SK-N-MC (cell line): ENCODE measurements around the gene ELMO1.

Experiments
- EZH2 ChIP-seq: fragments of 200-600 bp; sonication (generic); IDR thresholded peaks from one replicate; pipeline ENCODE4 v1.6.1; 2017; ENCODE audit warnings: antibody characterized with exemption
- FOXP2 ChIP-seq: optimal IDR thresholded peaks from 2 replicates; pipeline ENCODE3; 2011; ENCODE audit warnings: mild to moderate bottlenecking, moderate library complexity; ENCODE audit not compliant: insufficient read depth; ENCODE audit errors: extremely low read length, control extremely low read depth
- POLR2AphosphoS5 ChIP-seq: IDR thresholded peaks from 2 replicates; pipeline ENCODE4 v1.6.1; 2012; ENCODE audit warnings: mild to moderate bottlenecking, low read depth, low read length, borderline replicate concordance

DNA sequence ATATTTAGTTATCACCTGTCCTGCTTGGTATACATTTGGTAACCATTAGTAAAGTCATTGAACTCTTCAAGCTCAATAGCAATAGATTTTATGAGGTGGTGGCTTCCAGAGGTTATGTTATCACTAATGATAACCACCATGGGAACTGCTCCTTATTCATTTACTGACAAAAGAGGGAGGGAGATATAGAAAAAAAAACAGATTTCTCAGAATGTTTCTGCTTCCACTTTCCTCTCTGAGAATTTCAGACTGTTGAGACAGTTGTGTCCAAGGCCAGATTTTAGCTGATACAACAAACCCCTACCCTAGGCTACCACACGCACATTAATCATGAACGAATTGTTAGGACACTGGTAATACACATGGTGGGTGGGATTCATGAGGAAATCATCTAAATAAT, 570.4 kb downstream of the ELMO1 start:
- TF ChIP-seq EZH2 (no peak), POLR2AphosphoS5 (no peak), FOXP2 (no peak)
